ENCODE results near the gene EPN1. TPM values are rescaled to one million over a fixed set of nuclear protein-coding genes. Genes with fewer than 3 reads are reported as not detected.

The EPN1 gene
- total RNA-seq, 1 experiment from 2014 or later = 162 TPM

DNA sequence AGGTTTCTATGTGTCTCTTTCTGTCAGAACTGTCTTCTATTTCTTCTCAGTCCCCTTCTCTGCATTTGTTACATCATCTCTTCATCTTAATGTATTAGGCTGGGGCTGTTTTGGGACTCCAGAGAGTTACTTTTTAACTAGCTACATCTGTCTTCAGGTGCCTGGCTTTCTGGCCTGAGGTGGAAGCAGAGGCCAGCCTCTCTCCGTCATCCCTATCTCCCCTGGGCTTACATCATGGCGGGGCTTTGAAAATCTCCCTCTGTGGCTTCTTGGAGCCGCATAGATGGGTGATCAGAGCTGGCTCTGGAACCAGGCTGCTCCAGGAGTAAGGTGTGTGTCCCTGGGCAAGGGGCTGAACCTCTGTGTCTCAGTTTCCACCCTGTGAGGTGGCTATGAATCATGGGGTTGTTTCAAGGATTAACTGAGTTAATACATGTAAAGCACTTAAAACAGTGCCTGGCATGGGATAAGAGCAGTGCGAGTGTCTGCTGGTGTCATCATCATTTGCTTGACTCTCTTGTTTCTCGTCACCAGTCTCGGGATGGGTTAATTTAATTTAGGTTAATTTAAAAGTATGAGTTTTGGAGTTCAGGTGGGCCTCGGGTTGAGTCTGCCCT is 2.0 kb downstream of the EPN1 start:
- H3K27me3 Mint-ChIP-seq (ENCODE audit: unreplicated experiment) = no peaks in the 10 kb centered on the region
- peak overlapping the region; percentile 22 for H3K27ac Mint-ChIP-seq (ENCODE audit: unreplicated experiment)
- no peak for DNase-seq
- TF ChIP-seq, protein P1, sequence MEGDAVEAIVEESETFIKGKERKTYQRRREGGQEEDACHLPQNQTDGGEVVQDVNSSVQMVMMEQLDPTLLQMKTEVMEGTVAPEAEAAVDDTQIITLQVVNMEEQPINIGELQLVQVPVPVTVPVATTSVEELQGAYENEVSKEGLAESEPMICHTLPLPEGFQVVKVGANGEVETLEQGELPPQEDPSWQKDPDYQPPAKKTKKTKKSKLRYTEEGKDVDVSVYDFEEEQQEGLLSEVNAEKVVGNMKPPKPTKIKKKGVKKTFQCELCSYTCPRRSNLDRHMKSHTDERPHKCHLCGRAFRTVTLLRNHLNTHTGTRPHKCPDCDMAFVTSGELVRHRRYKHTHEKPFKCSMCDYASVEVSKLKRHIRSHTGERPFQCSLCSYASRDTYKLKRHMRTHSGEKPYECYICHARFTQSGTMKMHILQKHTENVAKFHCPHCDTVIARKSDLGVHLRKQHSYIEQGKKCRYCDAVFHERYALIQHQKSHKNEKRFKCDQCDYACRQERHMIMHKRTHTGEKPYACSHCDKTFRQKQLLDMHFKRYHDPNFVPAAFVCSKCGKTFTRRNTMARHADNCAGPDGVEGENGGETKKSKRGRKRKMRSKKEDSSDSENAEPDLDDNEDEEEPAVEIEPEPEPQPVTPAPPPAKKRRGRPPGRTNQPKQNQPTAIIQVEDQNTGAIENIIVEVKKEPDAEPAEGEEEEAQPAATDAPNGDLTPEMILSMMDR (IDR thresholded peaks at IDR 0.05; ENCODE audit: unreplicated experiment) = no peak
- H3K4me3 Mint-ChIP-seq (ENCODE audit: low read depth, unreplicated experiment) = peak overlapping the region; percentile 97
- no peaks in the 10 kb centered on the region for H3K9me3 Mint-ChIP-seq (ENCODE audit: low read depth, unreplicated experiment)
- intact Hi-C loops (cut with micrococcal nuclease; ENCODE audit: unreplicated experiment) = no loop called here
- peaks cover 53% of the 10 kb centered on the region for H3K4me1 Mint-ChIP-seq (ENCODE audit: low read depth, unreplicated experiment)
- no TSS peak for BruUV-seq (replicated peaks)
- CTCF ChIA-PET = no interaction called here
- H3K36me3 Mint-ChIP-seq (ENCODE audit: insufficient read depth, unreplicated experiment) = peaks cover 84% of the 10 kb centered on the region

DNA sequence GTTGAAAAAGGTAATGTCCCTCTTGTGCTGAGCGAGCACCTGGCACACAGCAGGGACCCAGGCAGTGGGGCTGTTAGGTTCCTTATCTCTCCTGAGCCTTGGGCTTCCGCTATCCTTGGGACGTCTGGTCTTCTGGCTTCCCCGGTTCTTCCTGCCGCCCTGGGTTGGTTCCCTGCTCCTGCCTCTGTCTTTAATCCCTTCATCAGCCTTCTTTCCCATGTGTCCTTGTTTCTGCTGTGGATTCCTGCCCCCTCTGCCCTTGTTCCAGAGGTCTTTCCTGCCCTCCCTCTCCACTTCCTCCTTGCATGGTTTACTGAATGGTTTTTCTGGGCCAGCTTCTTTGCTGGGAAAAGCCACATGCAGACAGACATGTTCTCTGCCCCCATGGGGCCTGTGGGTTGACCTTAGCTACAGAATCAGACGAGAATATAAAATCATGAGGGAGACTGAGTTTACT is 2.6 kb downstream of the EPN1 start:
- Mint-ChIP-seq H3K36me3 (ENCODE audit: insufficient read depth, unreplicated experiment) (peaks cover 79% of the 10 kb centered on the region), H3K4me3 (ENCODE audit: low read depth, unreplicated experiment) (peak overlapping the region; percentile 33), H3K9me3 (ENCODE audit: low read depth, unreplicated experiment) (no peaks in the 10 kb centered on the region), H3K27ac (ENCODE audit: unreplicated experiment) (peak overlapping the region; percentile 63), H3K4me1 (ENCODE audit: low read depth, unreplicated experiment) (peaks cover 47% of the 10 kb centered on the region), H3K27me3 (ENCODE audit: unreplicated experiment) (no peaks in the 10 kb centered on the region)
- intact Hi-C loops (cut with micrococcal nuclease; ENCODE audit: unreplicated experiment) = no loop called here
- TF ChIP-seq, protein P1 (IDR thresholded peaks at IDR 0.05; ENCODE audit: unreplicated experiment) = no peak
- no peak for DNase-seq
- CTCF ChIA-PET = no interaction called here
- BruUV-seq (replicated peaks) = no TSS peak

DNA sequence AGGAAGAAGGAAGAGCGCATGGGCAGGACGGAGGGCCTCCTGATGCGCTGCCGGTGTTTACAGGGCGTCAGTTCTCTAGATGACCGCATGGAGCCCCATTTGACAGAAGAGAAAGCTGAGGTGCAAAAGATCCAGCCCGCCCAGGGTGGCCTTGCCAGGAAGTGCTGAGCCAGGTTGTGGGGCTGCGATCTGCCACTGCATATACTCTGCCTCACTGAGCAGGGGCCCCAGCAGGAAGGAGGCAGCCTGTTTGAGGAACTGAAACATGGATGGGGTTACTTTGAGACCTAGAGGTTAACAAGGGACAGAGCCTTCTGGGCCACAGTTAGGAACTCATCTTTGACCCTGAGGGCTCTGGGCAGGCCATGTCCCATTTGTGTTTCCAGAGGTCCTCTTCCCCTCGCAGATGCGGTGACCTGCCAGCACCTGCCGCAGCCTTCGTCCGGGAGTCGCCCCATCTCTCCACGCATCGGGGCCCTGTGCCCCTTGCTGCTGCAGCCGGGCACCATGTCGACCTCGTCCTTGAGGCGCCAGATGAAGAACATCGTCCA is 3.2 kb downstream of the EPN1 start:
- no peak overlapping the region for H3K27ac Mint-ChIP-seq (ENCODE audit: unreplicated experiment)
- CTCF ChIA-PET = no interaction called here
- intact Hi-C loops (cut with micrococcal nuclease; ENCODE audit: unreplicated experiment) = no loop called here
- TF ChIP-seq, protein P1 (IDR thresholded peaks at IDR 0.05; ENCODE audit: unreplicated experiment) = no peak
- peaks cover 45% of the 10 kb centered on the region for H3K4me1 Mint-ChIP-seq (ENCODE audit: low read depth, unreplicated experiment)
- no peak for DNase-seq
- no peaks in the 10 kb centered on the region for H3K27me3 Mint-ChIP-seq (ENCODE audit: unreplicated experiment)
- H3K36me3 Mint-ChIP-seq (ENCODE audit: insufficient read depth, unreplicated experiment) = peaks cover 75% of the 10 kb centered on the region
- H3K4me3 Mint-ChIP-seq (ENCODE audit: low read depth, unreplicated experiment) = no peak overlapping the region
- BruUV-seq (replicated peaks) = no TSS peak
- H3K9me3 Mint-ChIP-seq (ENCODE audit: low read depth, unreplicated experiment) = no peaks in the 10 kb centered on the region

DNA sequence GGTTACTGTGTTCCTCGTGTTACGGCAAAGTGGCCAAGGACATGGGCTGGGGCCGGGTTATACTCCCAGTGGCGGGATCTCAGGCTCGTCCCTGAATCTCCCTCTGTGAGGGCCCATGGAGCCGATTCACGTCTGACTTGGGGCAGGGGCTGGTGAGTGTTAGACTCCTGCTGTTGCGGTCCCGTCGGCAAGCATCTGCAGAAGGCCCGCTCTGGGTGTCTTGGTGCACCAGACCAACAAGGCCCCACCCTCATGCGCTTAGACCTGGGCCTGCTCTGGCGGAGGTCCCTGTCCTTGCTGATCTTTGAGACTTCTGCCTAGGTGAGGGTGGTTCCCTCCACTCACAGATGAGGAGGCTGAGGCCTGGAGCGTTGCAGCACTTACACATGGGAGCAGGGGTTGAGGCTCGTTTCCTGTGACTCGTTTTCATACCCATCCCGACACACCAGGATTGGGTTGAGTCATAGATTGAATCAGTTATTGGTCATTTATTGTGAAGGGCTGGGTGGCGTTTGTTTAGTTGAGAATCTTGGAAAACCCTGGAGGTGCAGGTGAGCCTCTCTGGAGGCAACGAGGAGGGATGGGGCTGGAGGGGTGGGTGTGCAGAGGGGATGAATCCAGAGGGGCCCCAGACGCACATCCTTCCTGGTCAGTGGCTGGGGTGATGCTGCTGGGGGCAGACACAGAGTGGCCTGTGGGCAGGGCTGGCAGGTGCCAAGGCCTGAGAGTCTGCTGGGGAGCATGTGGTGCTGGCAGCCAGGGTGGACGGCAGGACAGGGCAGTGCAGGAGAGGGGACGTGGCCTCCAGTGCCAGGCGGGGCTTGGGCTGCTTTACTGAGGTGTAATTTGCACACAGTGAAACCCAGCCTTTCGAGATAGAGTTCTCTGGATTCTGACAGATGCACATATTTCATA is 4.6 kb downstream of the EPN1 start:
- no TSS peak for BruUV-seq (replicated peaks)
- Mint-ChIP-seq H3K36me3 (ENCODE audit: insufficient read depth, unreplicated experiment) (peaks cover 67% of the 10 kb centered on the region), H3K27me3 (ENCODE audit: unreplicated experiment) (no peaks in the 10 kb centered on the region), H3K4me1 (ENCODE audit: low read depth, unreplicated experiment) (peaks cover 45% of the 10 kb centered on the region), H3K27ac (ENCODE audit: unreplicated experiment) (peak overlapping the region; percentile 19), H3K9me3 (ENCODE audit: low read depth, unreplicated experiment) (no peaks in the 10 kb centered on the region), H3K4me3 (ENCODE audit: low read depth, unreplicated experiment) (no peak overlapping the region)
- TF ChIP-seq, protein P1 (IDR thresholded peaks at IDR 0.05; ENCODE audit: unreplicated experiment) = no peak
- CTCF ChIA-PET = no interaction called here
- intact Hi-C loops (cut with micrococcal nuclease; ENCODE audit: unreplicated experiment) = loop anchor here (10.0 kb wide), 1 partner anchor 125 kb away; no protein-coding TSS in a partner anchor
- DNase-seq = no peak
